Fibroblast of lung (primary cell): ENCODE measurements around the gene MRPL49.
A peak's percentile ranks its signal among the peaks of the same experiment; 100 is the strongest.

Experiments
- EZH2 ChIP-seq: IDR thresholded peaks from 2 replicates; pipeline ENCODE4 v1.5.1; 2012; ENCODE audit warnings: low read length, control low read depth, mild to moderate bottlenecking; ENCODE audit errors: missing control alignments
- TF ChIP-seq, protein P1 (sequence below), 2 donors: IDR thresholded peaks in 1 of 2; conservative IDR thresholded peaks in 1 of 2; 1 replicate in 1 of 2; 2 replicates in 1 of 2; pipeline ENCODE4 v1.5.1; 2011 to 2012; ENCODE audit warnings: low read length in 2 of 2, control low read depth in 1 of 2, inconsistent platforms in 1 of 2, low read depth in 1 of 2, mild to moderate bottlenecking in 1 of 2

DNA sequence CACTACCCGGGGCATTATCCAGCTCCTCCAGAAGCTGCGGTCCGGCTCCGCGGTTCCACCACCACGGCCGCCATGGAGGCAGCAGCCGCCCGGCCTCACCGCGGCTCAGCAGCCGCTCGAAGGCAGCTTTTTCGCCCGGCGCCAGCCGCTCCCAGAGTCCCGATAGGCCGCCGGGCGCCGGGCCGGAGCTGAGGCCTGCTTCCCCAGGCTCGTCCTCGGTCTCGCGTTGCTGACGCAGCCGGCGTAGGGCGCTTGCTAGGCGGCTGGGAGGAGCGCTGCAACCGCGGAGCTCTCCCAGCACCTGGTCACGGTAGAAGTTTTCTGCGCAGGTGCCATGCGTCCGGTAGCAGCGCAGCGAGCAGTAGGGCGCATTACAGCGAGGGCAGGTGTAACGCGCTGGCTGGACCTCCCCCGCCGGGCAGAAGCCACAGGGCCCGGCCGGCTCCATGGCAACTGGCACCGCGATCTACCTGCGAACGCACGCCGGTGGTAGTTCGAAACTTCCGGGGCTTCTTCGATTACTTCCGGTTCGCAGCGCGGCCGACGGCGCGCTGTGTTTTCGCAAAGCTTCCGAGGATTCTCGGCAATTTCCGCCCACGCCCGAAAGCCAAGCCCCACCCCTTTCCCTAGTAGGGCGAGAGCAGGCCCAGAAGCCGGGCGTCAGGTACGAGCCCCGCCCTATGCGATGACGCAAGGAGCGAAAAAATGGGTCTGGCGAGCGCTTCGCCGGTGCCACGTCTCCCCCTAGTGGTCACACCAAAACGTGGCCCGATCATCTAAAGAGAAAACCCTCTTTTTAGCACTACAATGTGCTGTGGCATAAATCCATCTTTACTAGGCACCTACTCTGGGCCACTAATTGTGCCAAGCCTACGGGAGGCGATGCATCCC lies 4.7 kb upstream of the MRPL49 start, which contains the start of gene ZNHIT2:
- TF ChIP-seq, protein P1, sequence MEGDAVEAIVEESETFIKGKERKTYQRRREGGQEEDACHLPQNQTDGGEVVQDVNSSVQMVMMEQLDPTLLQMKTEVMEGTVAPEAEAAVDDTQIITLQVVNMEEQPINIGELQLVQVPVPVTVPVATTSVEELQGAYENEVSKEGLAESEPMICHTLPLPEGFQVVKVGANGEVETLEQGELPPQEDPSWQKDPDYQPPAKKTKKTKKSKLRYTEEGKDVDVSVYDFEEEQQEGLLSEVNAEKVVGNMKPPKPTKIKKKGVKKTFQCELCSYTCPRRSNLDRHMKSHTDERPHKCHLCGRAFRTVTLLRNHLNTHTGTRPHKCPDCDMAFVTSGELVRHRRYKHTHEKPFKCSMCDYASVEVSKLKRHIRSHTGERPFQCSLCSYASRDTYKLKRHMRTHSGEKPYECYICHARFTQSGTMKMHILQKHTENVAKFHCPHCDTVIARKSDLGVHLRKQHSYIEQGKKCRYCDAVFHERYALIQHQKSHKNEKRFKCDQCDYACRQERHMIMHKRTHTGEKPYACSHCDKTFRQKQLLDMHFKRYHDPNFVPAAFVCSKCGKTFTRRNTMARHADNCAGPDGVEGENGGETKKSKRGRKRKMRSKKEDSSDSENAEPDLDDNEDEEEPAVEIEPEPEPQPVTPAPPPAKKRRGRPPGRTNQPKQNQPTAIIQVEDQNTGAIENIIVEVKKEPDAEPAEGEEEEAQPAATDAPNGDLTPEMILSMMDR (conservative IDR thresholded peaks at IDR 0.05 in 1 of 2, IDR thresholded peaks at IDR 0.05 in 1 of 2; ENCODE audit: low read depth in 1 of 2, low read length in 2 of 2): peak; percentile 82 to 90
- TF ChIP-seq EZH2: no peak
